ENCODE results near the gene RABL3. TPM values are rescaled to one million over a fixed set of nuclear protein-coding genes. Genes with fewer than 3 reads are reported as not detected.

Gene RABL3
- total RNA-seq, 4 donors from 2014 or later, result 9.1 to 54.6 (median 31.7) TPM

DNA sequence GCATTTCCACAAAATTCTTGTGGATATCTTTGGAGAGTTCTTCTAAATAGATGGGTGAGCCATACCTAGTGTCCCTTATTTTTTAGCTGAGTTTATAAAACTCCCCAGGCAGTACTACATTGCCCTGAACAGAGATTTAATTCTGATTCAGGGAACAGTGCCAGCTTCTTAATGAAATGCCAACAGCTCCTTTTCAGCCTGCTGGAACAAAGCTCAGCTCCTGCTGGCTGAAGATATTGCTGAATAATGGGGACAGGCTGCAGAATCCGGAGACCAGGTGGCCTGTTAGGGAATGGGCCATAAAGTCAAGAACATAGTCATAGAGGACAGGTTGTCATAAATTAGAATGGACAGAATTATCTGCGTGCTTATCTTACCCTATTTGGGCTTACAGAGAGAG is 69.2 kb downstream of the RABL3 start:
- no peaks in the 10 kb centered on the region for H3K9me3 ChIP-seq
- no peak overlapping the region for H3K27ac ChIP-seq
- intact Hi-C loops (cut with DNase I; ENCODE audit: low total_unique reads), result no loop called here
- no peaks in the 10 kb centered on the region for H3K4me1 ChIP-seq
- no peak for TF ChIP-seq POLR2A (IDR thresholded peaks at IDR 0.05)
- no peak for TF ChIP-seq CTCF (IDR thresholded peaks at IDR 0.05)
- H3K36me3 ChIP-seq, result no peaks in the 10 kb centered on the region
- DNase-seq, result no peak
- no peak overlapping the region for H3K4me3 ChIP-seq
- no peaks in the 10 kb centered on the region for H3K27me3 ChIP-seq

- Histone ChIP-seq H3K4me1 (no peaks in the 10 kb centered on the region), H3K4me3 (no peak overlapping the region), H3K9me3 (no peaks in the 10 kb centered on the region), H3K27me3 (no peaks in the 10 kb centered on the region), H3K27ac (no peak overlapping the region), H3K36me3 (no peaks in the 10 kb centered on the region)
- intact Hi-C loops (cut with DNase I; ENCODE audit: low total_unique reads), result no loop called here
- TF ChIP-seq POLR2A (IDR thresholded peaks at IDR 0.05) (no peak), CTCF (IDR thresholded peaks at IDR 0.05) (no peak)
- no peak for DNase-seq
Observed at GRCh38 chr3:120670576-120670975, 71.7 kb downstream of the RABL3 start.

GRCh38 chr3:120664926-120665325 is 77.4 kb downstream of the RABL3 start:
- TF ChIP-seq POLR2A (IDR thresholded peaks at IDR 0.05) (no peak), CTCF (IDR thresholded peaks at IDR 0.05) (no peak)
- Histone ChIP-seq H3K9me3 (no peaks in the 10 kb centered on the region), H3K4me1 (no peaks in the 10 kb centered on the region), H3K27ac (no peak overlapping the region), H3K27me3 (no peaks in the 10 kb centered on the region), H3K36me3 (no peaks in the 10 kb centered on the region), H3K4me3 (no peak overlapping the region)
- intact Hi-C loops (cut with DNase I; ENCODE audit: low total_unique reads), result no loop called here
- no peak for DNase-seq

- Histone ChIP-seq H3K4me3 (no peak overlapping the region), H3K4me1 (no peaks in the 10 kb centered on the region), H3K9me3 (no peaks in the 10 kb centered on the region), H3K27me3 (no peaks in the 10 kb centered on the region), H3K27ac (no peak overlapping the region), H3K36me3 (no peaks in the 10 kb centered on the region)
- no peak for TF ChIP-seq CTCF (IDR thresholded peaks at IDR 0.05)
- no peak for TF ChIP-seq POLR2A (IDR thresholded peaks at IDR 0.05)
- intact Hi-C loops (cut with DNase I; ENCODE audit: low total_unique reads), result no loop called here
- no peak for DNase-seq
Observed at GRCh38 chr3:120661945-120662344, 80.4 kb downstream of the RABL3 start.

DNA sequence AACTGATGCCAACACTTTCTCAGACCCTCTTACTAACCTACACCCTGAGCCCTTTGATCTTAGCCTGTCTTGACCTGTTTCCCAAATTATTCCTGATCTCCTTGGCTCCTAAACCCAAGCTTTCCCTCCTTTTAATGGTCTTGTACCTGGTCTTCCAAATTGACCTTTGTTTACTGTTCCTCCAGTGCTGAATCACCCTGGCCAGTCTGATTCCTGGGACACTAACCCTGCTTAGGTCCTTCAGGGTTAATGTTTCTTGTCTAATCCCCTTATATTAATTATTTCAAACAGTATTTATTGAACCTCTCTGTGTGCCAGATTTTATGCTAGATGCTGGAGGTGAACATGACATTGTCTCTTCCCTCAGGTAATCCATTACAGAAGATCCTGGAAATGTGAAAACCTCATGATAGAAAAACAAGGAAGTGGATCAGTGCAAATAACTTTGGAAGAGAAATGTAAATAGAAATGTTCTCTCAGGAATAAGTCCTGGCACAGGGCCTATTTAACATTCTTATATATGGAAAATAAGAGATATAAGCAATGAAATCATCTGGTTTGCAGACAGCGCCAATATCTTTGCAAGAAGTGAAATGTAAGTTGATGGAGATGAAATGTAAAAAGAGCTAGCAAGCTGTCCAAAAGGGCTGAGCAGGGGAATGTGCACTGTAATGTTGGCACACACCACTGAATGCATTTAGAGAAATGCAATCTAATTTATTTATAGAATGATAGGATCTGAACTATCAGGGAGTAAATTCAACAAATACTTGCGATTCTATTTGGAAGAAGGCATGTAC is 81.0 kb downstream of the RABL3 start:
- DNase-seq, result no peak
- Histone ChIP-seq H3K4me1 (no peaks in the 10 kb centered on the region), H3K27me3 (no peaks in the 10 kb centered on the region), H3K9me3 (no peaks in the 10 kb centered on the region), H3K4me3 (no peak overlapping the region), H3K27ac (no peak overlapping the region), H3K36me3 (no peaks in the 10 kb centered on the region)
- intact Hi-C loops (cut with DNase I; ENCODE audit: low total_unique reads), result no loop called here
- TF ChIP-seq CTCF (IDR thresholded peaks at IDR 0.05) (no peak), POLR2A (IDR thresholded peaks at IDR 0.05) (no peak)

Data from uterus (tissue), 4 donors.